ENCODE data around the gene NTM. TPM values are rescaled to one million over a fixed set of nuclear protein-coding genes. Genes with fewer than 3 reads are reported as not detected.

The NTM gene
- total and polyA plus RNA-seq, 2 of the 8 experiments (the other 6 are each of a cell fraction or from before 2014, with no cell fraction given), result 13.4 to 20.0 TPM

GRCh38 chr11:131681920-131682319, 311.5 kb downstream of the NTM start (continued):
- TF ChIP-seq TEAD4 (IDR thresholded peaks at IDR 0.05; ENCODE audit: low read depth, low read length), result no peak
- TF ChIP-seq BACH1 (IDR thresholded peaks at IDR 0.05; ENCODE audit: low read length), result no peak
- no peak for TF ChIP-seq NRF1 (IDR thresholded peaks at IDR 0.05; ENCODE audit: low read depth, low read length)
